ENCODE results near the gene RBM10. TPM values are rescaled to one million over a fixed set of nuclear protein-coding genes. Genes with fewer than 3 reads are reported as not detected.
A peak's percentile ranks its signal among the peaks of the same experiment; 100 is the strongest.

Gene RBM10
- polyA plus RNA-seq, 1 experiment, result 30.9 TPM

DNA sequence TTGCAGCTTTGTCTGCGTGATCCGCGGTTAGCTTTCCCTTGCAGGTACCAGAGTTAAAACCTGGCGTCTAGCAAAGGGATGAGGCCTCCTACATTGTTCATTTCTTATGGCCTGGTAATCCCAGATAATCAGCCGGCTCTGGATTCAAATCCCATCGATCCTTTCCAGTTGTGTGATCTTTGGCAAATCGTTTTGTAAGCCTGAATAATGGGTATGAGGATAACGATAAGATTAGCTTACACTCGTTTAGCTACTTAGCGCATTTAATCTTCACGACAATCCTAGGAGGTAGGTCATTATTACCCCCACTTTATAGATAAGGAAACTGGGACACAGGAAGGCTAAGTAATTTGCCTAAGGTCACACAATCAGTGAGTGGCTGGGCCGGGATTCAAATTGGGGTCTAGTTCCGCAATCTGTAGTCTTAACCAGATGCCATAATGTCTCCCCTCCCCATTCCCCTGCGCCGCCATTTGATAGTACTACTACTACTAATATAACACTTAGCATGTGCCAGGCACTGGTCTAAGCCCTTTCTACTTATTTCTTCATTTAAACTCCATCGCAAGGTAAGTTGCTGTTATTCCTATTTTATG is 46.9 kb downstream of the RBM10 start:
- Histone ChIP-seq H3K4me3 (ENCODE audit: low read depth, low read length) (peak overlapping the region; percentile 56), H3K27me3 (ENCODE audit: control insufficient read depth, insufficient read depth, low read length) (no peaks in the 10 kb centered on the region), H3K36me3 (ENCODE audit: control insufficient read depth, insufficient read depth, low read length) (no peaks in the 10 kb centered on the region)
- no peak for DNase-seq (ENCODE audit: low read depth)
- POLR2A ChIA-PET, result no interaction called here
- no peak for TF ChIP-seq CTCF (IDR thresholded peaks at IDR 0.05; ENCODE audit: insufficient read depth, low read depth, low read length)
- CTCF ChIA-PET, result interaction anchor here (1.0 to 4.0 kb wide), 2 partner anchors 193 to 331 kb away, joined by 3 to 26 read pairs; no protein-coding TSS in a partner anchor

GRCh38 chrX:47193475-47194193 is 48.6 kb downstream of the RBM10 start, which contains the start of gene UBA1:
TSS of gene UBA1 (plus strand) at chrX:47193829. CDS start at chrX:47198803, 4,974 bp downstream.
- ChIA-PET POLR2A (no interaction called here), CTCF (interaction anchor here (0.9 to 4.0 kb wide), 5 partner anchors 21 to 330 kb away, joined by 3 to 26 read pairs (median 6); no protein-coding TSS in a partner anchor)
- Histone ChIP-seq H3K4me3 (ENCODE audit: low read depth, low read length) (peak within 1 kb of the TSS; percentile 80), H3K36me3 (ENCODE audit: control insufficient read depth, insufficient read depth, low read length) (0 out of 2 replicates have a peak, but pooled peaks cover 2% of the 10 kb centered on the region), H3K27me3 (ENCODE audit: control insufficient read depth, insufficient read depth, low read length) (no peaks in the 10 kb centered on the region)
- peak; percentile 52 for TF ChIP-seq CTCF (IDR thresholded peaks at IDR 0.05; ENCODE audit: insufficient read depth, low read depth, low read length)
- peak; percentile 49 for DNase-seq (ENCODE audit: low read depth)

DNA sequence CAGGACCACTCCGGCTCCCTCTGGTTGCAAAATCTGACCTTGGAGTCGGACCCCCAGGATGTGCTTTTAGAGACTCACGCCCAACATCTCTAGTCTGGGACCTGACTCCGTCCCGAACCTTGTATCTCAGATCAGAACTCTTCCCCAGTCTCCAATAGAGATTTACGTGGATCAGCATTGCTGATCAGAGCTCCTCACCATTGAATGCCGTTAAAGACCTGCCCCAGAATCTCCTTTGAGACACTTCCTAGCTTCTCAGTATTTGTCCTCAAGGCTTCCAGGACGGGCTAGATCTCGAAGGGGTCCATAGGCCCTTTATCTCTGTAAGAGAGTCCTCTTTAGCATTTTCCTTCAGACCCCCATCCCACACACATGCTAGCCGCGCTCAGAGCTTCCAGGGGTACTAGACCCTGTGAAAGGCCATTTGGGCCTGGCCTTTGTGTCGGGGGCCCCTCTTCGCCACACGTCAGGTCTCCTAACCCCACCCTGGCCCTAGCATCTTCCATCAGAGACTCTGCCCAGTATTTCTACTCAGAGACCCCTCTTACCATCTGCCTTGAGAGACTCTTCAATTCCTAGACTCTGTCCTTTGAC is 49.3 kb downstream of the RBM10 start:
- no peaks in the 10 kb centered on the region for H3K27me3 ChIP-seq (ENCODE audit: control insufficient read depth, insufficient read depth, low read length)
- CTCF ChIA-PET, result interaction anchor here (0.8 to 2.1 kb wide), 4 partner anchors 21 to 329 kb away, joined by 3 to 14 read pairs (median 4); no protein-coding TSS in a partner anchor
- H3K36me3 ChIP-seq (ENCODE audit: control insufficient read depth, insufficient read depth, low read length), result peaks cover 5% of the 10 kb centered on the region
- DNase-seq (ENCODE audit: low read depth), result no peak
- TF ChIP-seq CTCF (IDR thresholded peaks at IDR 0.05; ENCODE audit: insufficient read depth, low read depth, low read length), result no peak
- POLR2A ChIA-PET, result no interaction called here
- peak overlapping the region; percentile 80 for H3K4me3 ChIP-seq (ENCODE audit: low read depth, low read length)

DNA sequence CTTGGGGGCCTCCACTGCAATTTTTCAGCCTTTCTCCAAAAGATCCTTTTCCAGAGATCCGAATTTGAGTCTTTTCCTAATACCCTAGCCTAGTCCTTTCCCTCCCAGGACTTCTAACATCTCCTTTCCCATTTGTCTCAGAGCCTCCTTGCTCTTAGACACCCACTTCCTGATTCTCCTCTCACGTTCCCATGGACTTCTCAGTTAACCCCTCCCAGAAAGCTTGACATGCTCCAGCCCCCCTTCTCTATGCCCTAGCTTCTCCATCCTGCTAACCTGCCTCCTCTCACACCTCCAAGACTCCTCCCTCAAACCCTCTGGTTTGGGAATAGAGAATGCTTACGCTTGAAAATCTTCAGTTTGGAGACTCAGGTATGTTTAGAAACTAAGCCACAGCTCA is 51.1 kb downstream of the RBM10 start:
- H3K4me3 ChIP-seq (ENCODE audit: low read depth, low read length), result 0 out of 2 replicates have a peak overlapping the region, but pooled peaks have one; percentile 7
- TF ChIP-seq CTCF (IDR thresholded peaks at IDR 0.05; ENCODE audit: insufficient read depth, low read depth, low read length), result no peak
- peaks cover 10% of the 10 kb centered on the region for H3K36me3 ChIP-seq (ENCODE audit: control insufficient read depth, insufficient read depth, low read length)
- CTCF ChIA-PET, result interaction anchor here (1.1 kb wide), 1 partner anchor 117 kb away, joined by 3 read pairs; no protein-coding TSS in a partner anchor
- POLR2A ChIA-PET, result no interaction called here
- no peak for DNase-seq (ENCODE audit: low read depth)
- H3K27me3 ChIP-seq (ENCODE audit: control insufficient read depth, insufficient read depth, low read length), result no peaks in the 10 kb centered on the region

DNA sequence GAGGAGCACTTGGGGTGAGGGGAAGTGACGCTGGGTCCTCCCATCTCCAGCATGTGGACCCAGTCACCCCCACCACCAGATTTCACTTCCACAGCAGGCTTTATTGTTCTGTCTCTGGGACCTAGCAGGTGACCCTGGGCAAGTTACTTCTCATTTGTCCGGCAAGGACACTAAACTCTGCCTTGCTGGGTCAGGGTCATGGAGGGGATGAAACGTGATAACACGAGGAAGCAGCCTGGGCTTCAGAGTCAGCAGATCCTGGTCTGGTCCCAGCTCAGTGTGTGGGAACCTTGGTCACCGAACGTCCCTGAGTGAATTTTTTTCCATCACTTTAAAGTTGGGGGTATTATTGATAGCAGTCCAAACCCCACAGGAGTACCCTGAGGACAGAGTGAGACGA is 52.5 kb downstream of the RBM10 start:
- Histone ChIP-seq H3K27me3 (ENCODE audit: control insufficient read depth, insufficient read depth, low read length) (no peaks in the 10 kb centered on the region), H3K36me3 (ENCODE audit: control insufficient read depth, insufficient read depth, low read length) (peaks cover 24% of the 10 kb centered on the region), H3K4me3 (ENCODE audit: low read depth, low read length) (no peak overlapping the region)
- POLR2A ChIA-PET, result no interaction called here
- CTCF ChIA-PET, result interaction anchor here (1.0 kb wide), 1 partner anchor 326 kb away, joined by 3 read pairs; no protein-coding TSS in a partner anchor
- DNase-seq (ENCODE audit: low read depth), result no peak
- TF ChIP-seq CTCF (IDR thresholded peaks at IDR 0.05; ENCODE audit: insufficient read depth, low read depth, low read length), result no peak

All from BJ (cell line).